ENCODE results near the gene SLC39A6.

- TF ChIP-seq, protein P1, sequence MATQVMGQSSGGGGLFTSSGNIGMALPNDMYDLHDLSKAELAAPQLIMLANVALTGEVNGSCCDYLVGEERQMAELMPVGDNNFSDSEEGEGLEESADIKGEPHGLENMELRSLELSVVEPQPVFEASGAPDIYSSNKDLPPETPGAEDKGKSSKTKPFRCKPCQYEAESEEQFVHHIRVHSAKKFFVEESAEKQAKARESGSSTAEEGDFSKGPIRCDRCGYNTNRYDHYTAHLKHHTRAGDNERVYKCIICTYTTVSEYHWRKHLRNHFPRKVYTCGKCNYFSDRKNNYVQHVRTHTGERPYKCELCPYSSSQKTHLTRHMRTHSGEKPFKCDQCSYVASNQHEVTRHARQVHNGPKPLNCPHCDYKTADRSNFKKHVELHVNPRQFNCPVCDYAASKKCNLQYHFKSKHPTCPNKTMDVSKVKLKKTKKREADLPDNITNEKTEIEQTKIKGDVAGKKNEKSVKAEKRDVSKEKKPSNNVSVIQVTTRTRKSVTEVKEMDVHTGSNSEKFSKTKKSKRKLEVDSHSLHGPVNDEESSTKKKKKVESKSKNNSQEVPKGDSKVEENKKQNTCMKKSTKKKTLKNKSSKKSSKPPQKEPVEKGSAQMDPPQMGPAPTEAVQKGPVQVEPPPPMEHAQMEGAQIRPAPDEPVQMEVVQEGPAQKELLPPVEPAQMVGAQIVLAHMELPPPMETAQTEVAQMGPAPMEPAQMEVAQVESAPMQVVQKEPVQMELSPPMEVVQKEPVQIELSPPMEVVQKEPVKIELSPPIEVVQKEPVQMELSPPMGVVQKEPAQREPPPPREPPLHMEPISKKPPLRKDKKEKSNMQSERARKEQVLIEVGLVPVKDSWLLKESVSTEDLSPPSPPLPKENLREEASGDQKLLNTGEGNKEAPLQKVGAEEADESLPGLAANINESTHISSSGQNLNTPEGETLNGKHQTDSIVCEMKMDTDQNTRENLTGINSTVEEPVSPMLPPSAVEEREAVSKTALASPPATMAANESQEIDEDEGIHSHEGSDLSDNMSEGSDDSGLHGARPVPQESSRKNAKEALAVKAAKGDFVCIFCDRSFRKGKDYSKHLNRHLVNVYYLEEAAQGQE (IDR thresholded peaks at IDR 0.05; ENCODE audit: insufficient read depth in 1 of 2, low read depth in 2 of 2, low read length in 1 of 2) = no peak
- no peak for TF ChIP-seq CTCF (IDR thresholded peaks at IDR 0.05)
Measured at GRCh38 chr18:36085195-36085594, 43.9 kb downstream of the SLC39A6 start.

Measured in Panc1 (cell line).